Activated T-cell treated with anti-CD3 and anti-CD28 coated beads for 1 hour (primary cell): ENCODE data around the gene WIPI1.
"Not testable (repeated sequence)": the region's sequence is repeated elsewhere in the genome, so short reads cannot be mapped to it uniquely, and the experiment has no call there.

ENCODE experiments used
- DNase-seq: peaks from one replicate; pipeline ENCODE4 v3.0.0-alpha.2; 2020; ENCODE audit warnings: low read depth

The WIPI1 gene

GRCh38 chr17:68383443-68384321, 73.6 kb downstream of the WIPI1 start:
- DNase-seq, result no peak

GRCh38 chr17:68383120-68383442, 74.2 kb downstream of the WIPI1 start:
- no peak for DNase-seq

GRCh38 chr17:68382582-68383085, 74.7 kb downstream of the WIPI1 start:
- DNase-seq, result no peak

- DNase-seq, result no peak
Observed at GRCh38 chr17:68381076-68381900, 76.0 kb downstream of the WIPI1 start.

GRCh38 chr17:68379692-68380677, 77.3 kb downstream of the WIPI1 start:
- DNase-seq, result no peak

- no peak for DNase-seq
Observed at GRCh38 chr17:68379177-68379510, 78.2 kb downstream of the WIPI1 start.

- DNase-seq, result no peak
Observed at GRCh38 chr17:68378268-68379176, 78.8 kb downstream of the WIPI1 start.

GRCh38 chr17:68377771-68378267, 79.5 kb downstream of the WIPI1 start:
- no peak for DNase-seq

- DNase-seq, result not testable (repeated sequence)
Observed at GRCh38 chr17:68376178-68376577, 81.1 kb downstream of the WIPI1 start.

- DNase-seq, result no peak
Observed at GRCh38 chr17:68375566-68375965, 81.7 kb downstream of the WIPI1 start.
